Renal cortex interstitium (tissue), 11 donors: ENCODE data around the gene ZNF567. TPM values are rescaled to one million over a fixed set of nuclear protein-coding genes. Genes with fewer than 3 reads are reported as not detected.
"Not testable (repeated sequence)": the region's sequence is repeated elsewhere in the genome, so short reads cannot be mapped to it uniquely, and the experiment has no call there.

ENCODE experiments used
- DNase-seq, 11 donors: peaks; one replicate each; pipeline ENCODE4 v3.0.0-alpha.2; 2013; ENCODE audit warnings: low read depth in 9 of 11, low spot score in 4 of 11; ENCODE audit errors: extremely low read depth in 1 of 11
- polyA plus RNA-seq, 3 donors: library from polyadenylated mRNA; unstranded; fragments of 120-200 nt; gene quantifications; one replicate each; pipeline ENCODE4 v1.2.1, GENCODE V29; 2013; ENCODE audit not compliant: insufficient read length in 3 of 3

Gene ZNF567
- polyA plus RNA-seq, 3 donors: 11.6 to 15.9 (median 15.9) TPM

DNA sequence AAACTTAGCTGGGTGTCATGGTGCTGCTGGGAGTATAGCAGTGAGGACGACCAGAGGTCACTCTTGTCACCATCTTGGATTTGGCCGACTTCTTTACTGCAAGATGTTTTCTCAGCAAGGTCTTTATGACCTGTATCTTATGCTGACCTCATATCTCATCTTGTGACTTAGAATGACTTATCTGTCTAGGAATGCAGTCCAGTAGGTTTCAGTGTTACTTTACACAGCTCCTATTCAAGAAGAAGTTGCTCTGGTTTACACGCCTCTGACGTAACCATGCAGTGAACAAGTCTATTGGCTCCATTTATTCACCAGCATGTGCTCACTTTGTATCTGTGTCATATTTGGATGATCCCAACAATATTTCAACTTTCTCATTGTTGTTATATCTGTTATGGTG is 58.5 kb downstream of the ZNF567 start:
- no peak for DNase-seq

DNA sequence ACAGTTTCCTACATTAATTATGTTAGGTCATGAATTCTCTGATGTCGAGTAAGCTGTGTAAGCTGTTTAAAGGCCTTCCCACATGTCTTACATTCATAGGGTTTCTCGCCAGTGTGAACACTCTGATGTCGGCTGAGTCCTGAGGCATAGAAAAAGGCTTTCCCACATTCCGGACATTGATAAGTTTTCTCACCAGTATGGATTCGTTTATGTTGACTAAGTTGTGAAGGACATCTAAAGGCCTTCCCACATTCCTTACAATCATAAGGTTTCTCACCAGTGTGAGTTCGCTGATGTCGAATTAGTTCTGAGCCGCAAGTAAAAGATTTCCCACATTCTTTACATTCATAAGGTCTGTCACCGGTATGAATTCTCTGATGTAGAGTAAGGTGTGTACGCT is 60.3 kb downstream of the ZNF567 start:
- DNase-seq: no peak

DNA sequence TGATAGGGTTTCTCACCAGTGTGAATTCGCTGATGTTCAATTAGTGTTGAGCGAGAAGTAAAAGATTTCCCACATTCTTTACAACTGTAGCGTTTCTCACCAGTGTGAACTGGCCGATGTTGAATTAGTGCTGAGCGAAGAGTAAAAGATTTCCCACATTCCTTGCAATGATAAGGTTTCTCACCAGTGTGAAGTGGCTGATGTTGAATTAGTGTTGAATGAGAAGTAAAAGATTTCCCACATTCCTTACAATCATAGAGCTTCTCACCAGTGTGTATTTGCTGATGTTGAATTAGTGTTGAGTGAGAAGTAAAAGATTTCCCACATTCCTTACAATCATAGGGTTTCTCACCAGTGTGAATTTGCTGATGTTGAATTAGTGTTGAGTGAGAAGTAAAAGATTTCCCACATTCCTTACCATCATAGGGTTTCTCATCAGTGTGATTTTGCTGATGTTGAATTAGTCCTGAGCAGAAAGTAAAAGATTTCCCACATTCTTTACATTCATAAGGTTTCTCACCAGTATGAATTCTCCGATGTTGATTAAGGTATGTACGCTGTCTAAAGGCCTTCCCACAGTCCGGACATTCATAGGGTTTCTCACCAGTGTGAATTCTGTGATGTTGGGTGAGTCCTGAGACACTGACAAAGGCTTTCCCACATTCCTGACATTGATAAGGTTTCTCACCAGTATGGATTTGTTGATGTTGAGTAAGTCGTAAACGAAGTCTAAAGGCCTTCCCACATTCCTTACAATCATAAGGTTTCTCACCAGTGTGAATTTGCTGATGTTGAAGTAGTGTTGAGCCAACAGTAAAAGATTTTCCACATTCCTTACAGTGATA is 61.2 kb downstream of the ZNF567 start:
- DNase-seq: no peak

DNA sequence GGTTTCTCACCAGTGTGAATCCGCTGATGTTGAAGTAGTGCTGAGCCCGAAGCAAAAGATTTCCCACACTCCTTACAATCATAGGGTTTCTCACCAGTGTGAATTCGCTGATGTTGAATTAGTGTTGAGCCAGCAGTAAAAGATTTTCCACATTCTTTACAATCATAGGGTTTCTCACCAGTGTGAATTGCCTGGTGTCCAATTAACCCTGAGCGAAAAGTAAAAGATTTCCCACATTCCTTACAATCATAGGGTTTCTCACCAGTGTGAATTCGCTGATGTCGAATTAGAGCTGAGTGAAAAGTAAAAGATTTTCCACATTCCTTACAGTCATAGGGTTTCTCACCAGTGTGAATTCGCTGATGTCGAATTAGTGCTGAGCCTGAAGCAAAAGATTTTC is 62.2 kb downstream of the ZNF567 start:
- DNase-seq: not testable (repeated sequence)

DNA sequence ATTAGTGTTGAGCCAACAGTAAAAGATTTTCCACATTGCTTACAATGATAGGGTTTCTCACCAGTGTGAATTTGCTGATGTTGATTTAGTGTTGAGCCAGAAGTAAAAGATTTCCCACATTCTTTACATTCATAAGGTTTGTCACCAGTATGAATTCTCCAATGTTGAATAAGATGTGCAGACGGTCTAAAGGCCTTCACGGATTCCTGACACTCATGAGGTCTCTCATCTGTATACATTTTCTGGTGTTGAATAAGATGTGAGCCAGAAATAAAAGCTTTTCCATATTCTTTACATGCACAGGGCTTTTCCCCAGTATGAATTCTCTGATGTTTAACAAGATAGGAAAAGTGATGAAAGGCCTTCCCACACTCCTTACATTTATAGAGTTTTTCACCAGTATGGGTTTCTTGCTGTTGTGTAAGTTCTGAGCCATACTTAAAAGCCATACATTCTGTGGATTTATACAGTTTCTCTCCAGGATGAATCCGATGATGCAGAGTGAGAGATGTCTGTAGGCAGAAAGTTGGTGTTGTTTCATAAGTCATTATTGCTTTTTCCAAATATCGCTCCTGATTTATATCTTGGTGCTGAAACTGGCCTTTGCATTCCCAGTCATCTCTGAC is 62.8 kb downstream of the ZNF567 start:
- no peak for DNase-seq

Other genes starting within 250 kb of the ZNF567 start
- 10 to 100 TPM; 15.2 to 16.5 (median 15.9) TPM for gene ZNF566, start 198.1 kb upstream of the ZNF567 start, polyA plus RNA-seq
- gene ZNF260, start 159.3 kb upstream of the ZNF567 start, polyA plus RNA-seq: 10 to 100 TPM; 31.0 to 36.5 (median 31.3) TPM
- 10 to 100 TPM; 18.3 to 29.9 (median 23.3) TPM for gene ZNF529, start 114.3 kb upstream of the ZNF567 start, polyA plus RNA-seq
- gene ZNF382, start 82.3 kb upstream of the ZNF567 start, polyA plus RNA-seq: 10 to 100 TPM in 1 of 3 donors, 1 to 10 TPM in 2; 6.7 to 10.8 (median 7.7) TPM
- 10 to 100 TPM; 11.2 to 13.5 (median 13.5) TPM for gene ZNF461, start 20.8 kb upstream of the ZNF567 start, polyA plus RNA-seq
- gene ZNF850, start 85.2 kb downstream of the ZNF567 start, polyA plus RNA-seq: 1 to 10 TPM; 3.1 to 3.9 (median 3.3) TPM
- gene ZNF790, start 150.8 kb downstream of the ZNF567 start, polyA plus RNA-seq: 10 to 100 TPM; 11.1 to 14.1 (median 12.3) TPM
- gene ZNF345, start 163.3 kb downstream of the ZNF567 start, polyA plus RNA-seq: 10 to 100 TPM; 13.7 to 21.4 (median 15.7) TPM
- 1 to 10 TPM; 6.8 to 8.4 (median 7.1) TPM for gene ZNF829, start 228.7 kb downstream of the ZNF567 start, polyA plus RNA-seq
- 10 to 100 TPM; 23.8 to 26.1 (median 23.8) TPM for gene ZNF568, start 228.7 kb downstream of the ZNF567 start, polyA plus RNA-seq